Thyroid gland (tissue), 4 donors: Measurements from ENCODE around the gene CDK19. TPM values are rescaled to one million over a fixed set of nuclear protein-coding genes. Genes with fewer than 3 reads are reported as not detected.

Experiments
- DNase-seq, 2 donors: peaks; one replicate each; pipeline ENCODE4 v3.0.0-alpha.2; 2019
- H3K27ac ChIP-seq, 3 donors: fragments of 200-600 bp; sonication (generic); 1 replicate in 2 of 3; 2 replicates in 1 of 3; pipeline ENCODE4 v1.5.1; 2016 to 2019; ENCODE audit warnings: mild to moderate bottlenecking in 1 of 3, moderate library complexity in 1 of 3
- H3K27me3 ChIP-seq: fragments of 200-600 bp; sonication (generic); one replicate; pipeline ENCODE4 v1.5.1; 2019
- H3K36me3 ChIP-seq, 2 donors: fragments of 200-600 bp; sonication (generic); one replicate each; pipeline ENCODE4 v1.5.1; 2016 to 2019
- H3K4me1 ChIP-seq, 2 donors: fragments of 200-600 bp; sonication (generic); one replicate each; pipeline ENCODE4 v1.5.1; 2017 to 2019
- H3K4me3 ChIP-seq, 3 donors: fragments of 200-600 bp; sonication (generic); replicated peaks in 1 of 3; 1 replicate in 2 of 3; 2 replicates in 1 of 3; pipeline ENCODE4 v1.5.1; 2016; ENCODE audit warnings: mild to moderate bottlenecking in 1 of 3
- H3K9me3 ChIP-seq: fragments of 200-600 bp; sonication (generic); one replicate; pipeline ENCODE4 v1.5.1; 2017
- POLR2A ChIP-seq, 2 donors: fragments of 450-650 bp; IDR thresholded peaks; one replicate each; pipeline ENCODE4 v1.6.1; 2017; ENCODE audit warnings: antibody characterized with exemption in 2 of 2, mild to moderate bottlenecking in 2 of 2, moderate library complexity in 1 of 2
- WGBS, 2 donors: methylation state at CpG; one replicate each; pipeline ENCODE4 v1.1.5; 2017; 5-methylcytosine and 5-hydroxymethylcytosine counted together
- intact Hi-C: fragments of 100-400 bp; cut with DNase I; formaldehyde crosslinking; loops from one replicate; pipeline ENCODE4 v1.15.1; 2023
- total RNA-seq, 4 donors: library from RNA; depleted of rRNA; stranded (reverse); fragments of >200 nt; gene quantifications; one replicate each; pipeline ENCODE4 v1.2.3, GENCODE V29; 2016
- TF ChIP-seq, protein P1 (sequence below), 6 experiments: fragments of 200-600 bp in 3 of 6; fragments of 450-650 bp in 3 of 6; sonication (generic) in 3 of 6; IDR thresholded peaks; one replicate each; pipeline ENCODE4 v1.5.1; 2016 to 2019; ENCODE audit warnings: antibody characterized with exemption in 6 of 6, mild to moderate bottlenecking in 2 of 6, inconsistent platforms in 1 of 6, moderate library complexity in 1 of 6

The CDK19 gene
- total RNA-seq, 4 donors from 2014 or later, result 12.6 to 17.9 (median 13.3) TPM

- intact Hi-C loops, result no loop called here
- DNase-seq, result no peak
- no peak overlapping the region for H3K4me3 ChIP-seq
- 45 to 55% methylated on average over 1 of the region's 1 CpG for WGBS, 2 donors
- no peak overlapping the region for H3K27ac ChIP-seq
- no peaks in the 10 kb centered on the region for H3K4me1 ChIP-seq
- no peaks in the 10 kb centered on the region for H3K9me3 ChIP-seq
- no peaks in the 10 kb centered on the region for H3K27me3 ChIP-seq
- no peaks in the 10 kb centered on the region for H3K36me3 ChIP-seq
- TF ChIP-seq, protein P1, sequence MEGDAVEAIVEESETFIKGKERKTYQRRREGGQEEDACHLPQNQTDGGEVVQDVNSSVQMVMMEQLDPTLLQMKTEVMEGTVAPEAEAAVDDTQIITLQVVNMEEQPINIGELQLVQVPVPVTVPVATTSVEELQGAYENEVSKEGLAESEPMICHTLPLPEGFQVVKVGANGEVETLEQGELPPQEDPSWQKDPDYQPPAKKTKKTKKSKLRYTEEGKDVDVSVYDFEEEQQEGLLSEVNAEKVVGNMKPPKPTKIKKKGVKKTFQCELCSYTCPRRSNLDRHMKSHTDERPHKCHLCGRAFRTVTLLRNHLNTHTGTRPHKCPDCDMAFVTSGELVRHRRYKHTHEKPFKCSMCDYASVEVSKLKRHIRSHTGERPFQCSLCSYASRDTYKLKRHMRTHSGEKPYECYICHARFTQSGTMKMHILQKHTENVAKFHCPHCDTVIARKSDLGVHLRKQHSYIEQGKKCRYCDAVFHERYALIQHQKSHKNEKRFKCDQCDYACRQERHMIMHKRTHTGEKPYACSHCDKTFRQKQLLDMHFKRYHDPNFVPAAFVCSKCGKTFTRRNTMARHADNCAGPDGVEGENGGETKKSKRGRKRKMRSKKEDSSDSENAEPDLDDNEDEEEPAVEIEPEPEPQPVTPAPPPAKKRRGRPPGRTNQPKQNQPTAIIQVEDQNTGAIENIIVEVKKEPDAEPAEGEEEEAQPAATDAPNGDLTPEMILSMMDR (IDR thresholded peaks at IDR 0.05), result no peak
- no peak for TF ChIP-seq POLR2A (IDR thresholded peaks at IDR 0.05)
Measured at GRCh38 chr6:110635096-110635495, 180.2 kb downstream of the CDK19 start.

GRCh38 chr6:110633731-110634213, 181.5 kb downstream of the CDK19 start:
- Histone ChIP-seq H3K4me3 (no peak overlapping the region), H3K9me3 (no peaks in the 10 kb centered on the region), H3K27me3 (no peaks in the 10 kb centered on the region), H3K36me3 (no peaks in the 10 kb centered on the region), H3K27ac (no peak overlapping the region), H3K4me1 (no peaks in the 10 kb centered on the region)
- no peak for TF ChIP-seq POLR2A (IDR thresholded peaks at IDR 0.05)
- TF ChIP-seq, protein P1 (IDR thresholded peaks at IDR 0.05), result no peak
- WGBS, 2 donors, result 90 to 91% methylated on average over 2 of the region's 2 CpGs
- no peak for DNase-seq
- intact Hi-C loops, result no loop called here

DNA sequence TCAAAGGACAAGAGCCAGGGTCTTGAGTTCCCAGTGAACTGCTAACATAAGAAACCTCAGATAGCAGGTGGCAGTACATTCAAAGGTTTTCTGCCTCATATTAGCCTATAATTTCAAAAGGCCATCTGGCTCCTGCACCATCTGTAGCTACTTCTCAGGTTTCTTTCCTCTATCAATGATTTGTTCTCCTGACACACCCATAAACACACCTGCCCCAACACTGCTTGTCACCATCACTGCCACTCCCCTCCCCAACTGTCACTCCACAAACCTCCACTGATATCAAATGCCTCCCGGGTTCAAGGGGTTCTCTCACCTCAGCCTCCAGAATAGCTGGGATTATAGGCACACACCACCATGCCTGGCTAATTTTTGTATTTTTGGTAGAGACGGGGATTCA, 186.1 kb downstream of the CDK19 start:
- no peak overlapping the region for H3K4me3 ChIP-seq
- intact Hi-C loops, result no loop called here
- no peaks in the 10 kb centered on the region for H3K27me3 ChIP-seq
- no peak for TF ChIP-seq POLR2A (IDR thresholded peaks at IDR 0.05)
- no peaks in the 10 kb centered on the region for H3K9me3 ChIP-seq
- no peaks in the 10 kb centered on the region for H3K4me1 ChIP-seq
- no peak overlapping the region for H3K27ac ChIP-seq
- no peaks in the 10 kb centered on the region for H3K36me3 ChIP-seq
- no peak for DNase-seq
- WGBS, 2 donors, result 95 to 98% methylated on average over 2 of the region's 2 CpGs

- no peaks in the 10 kb centered on the region for H3K27me3 ChIP-seq
- intact Hi-C loops, result no loop called here
- 94 to 95% methylated on average over 5 of the region's 5 CpGs for WGBS, 2 donors
- TF ChIP-seq POLR2A (IDR thresholded peaks at IDR 0.05), result no peak
- TF ChIP-seq, protein P1 (IDR thresholded peaks at IDR 0.05), result no peak
- H3K4me3 ChIP-seq, result no peak overlapping the region
- no peaks in the 10 kb centered on the region for H3K36me3 ChIP-seq
- H3K9me3 ChIP-seq, result no peaks in the 10 kb centered on the region
- H3K4me1 ChIP-seq, result no peaks in the 10 kb centered on the region
- H3K27ac ChIP-seq, result no peak overlapping the region
- no peak for DNase-seq
Measured at GRCh38 chr6:110628330-110628729, 186.9 kb downstream of the CDK19 start.

DNA sequence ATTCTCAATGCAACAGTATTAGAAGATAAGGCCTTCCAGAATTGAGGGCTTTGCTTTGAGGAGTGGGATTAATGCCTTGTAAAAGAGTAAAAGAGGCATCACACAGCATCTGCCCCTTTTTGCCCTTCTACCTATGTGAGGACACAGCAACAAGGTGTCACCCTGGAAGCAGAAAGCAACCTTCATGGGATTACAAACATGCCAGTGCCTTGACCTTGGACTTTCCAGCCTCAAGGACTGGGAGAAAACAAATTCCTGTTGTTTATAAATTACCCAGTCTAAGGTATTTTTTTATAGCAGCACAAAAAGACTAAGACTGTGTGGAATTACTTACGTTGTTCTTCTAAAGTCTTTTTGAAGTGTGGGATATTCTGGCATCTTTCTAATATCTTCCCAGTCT, 188.8 kb downstream of the CDK19 start:
- 95 to 97% methylated on average over 1 of the region's 1 CpG for WGBS, 2 donors
- intact Hi-C loops, result no loop called here
- Histone ChIP-seq H3K36me3 (peaks cover 0 to 4% of the 10 kb centered on the region in 2 donors), H3K27ac (no peak overlapping the region), H3K4me3 (no peak overlapping the region), H3K4me1 (no peaks in the 10 kb centered on the region), H3K27me3 (no peaks in the 10 kb centered on the region), H3K9me3 (no peaks in the 10 kb centered on the region)
- DNase-seq, result no peak
- no peak for TF ChIP-seq POLR2A (IDR thresholded peaks at IDR 0.05)
- TF ChIP-seq, protein P1 (IDR thresholded peaks at IDR 0.05), result no peak

DNA sequence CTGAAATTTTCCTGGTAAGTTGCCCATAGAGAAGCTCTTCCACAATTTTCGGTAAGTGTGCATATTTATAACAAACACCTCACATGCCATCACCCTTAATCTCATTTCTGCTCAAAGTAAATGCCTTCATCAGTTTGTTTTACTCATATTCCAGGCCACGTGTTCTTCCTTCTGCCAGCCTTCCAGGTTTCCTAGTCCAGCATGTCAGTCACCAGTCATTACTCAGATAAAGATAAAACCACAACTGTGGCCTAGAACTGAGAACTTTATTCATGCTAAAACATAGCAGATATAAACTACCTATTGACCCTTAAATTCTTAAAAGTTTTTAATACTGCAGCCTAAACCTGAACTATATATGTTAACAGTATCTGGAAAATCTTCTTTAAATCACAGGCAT, 189.4 kb downstream of the CDK19 start:
- Histone ChIP-seq H3K27ac (no peak overlapping the region), H3K4me3 (no peak overlapping the region), H3K4me1 (no peaks in the 10 kb centered on the region), H3K9me3 (no peaks in the 10 kb centered on the region), H3K27me3 (no peaks in the 10 kb centered on the region), H3K36me3 (peaks cover 0 to 7% of the 10 kb centered on the region in 2 donors)
- TF ChIP-seq, protein P1 (IDR thresholded peaks at IDR 0.05), result no peak
- TF ChIP-seq POLR2A (IDR thresholded peaks at IDR 0.05), result no peak
- intact Hi-C loops, result no loop called here
- no peak for DNase-seq
- 92 to 93% methylated on average over 2 of the region's 2 CpGs for WGBS, 2 donors
